HTERT RPE-1 (cell line): ENCODE measurements around the gene MED23.
"Not testable (repeated sequence)": the region's sequence is repeated elsewhere in the genome, so short reads cannot be mapped to it uniquely, and the experiment has no call there.

Source experiments
- in situ Hi-C: fragments of 300-500 bp; cut with MboI; formaldehyde crosslinking; loops from 4 replicates; pipeline ENCODE4 v1.14.3; 2020; ENCODE audit warnings: low sequenced_read_pairs

Gene MED23

DNA sequence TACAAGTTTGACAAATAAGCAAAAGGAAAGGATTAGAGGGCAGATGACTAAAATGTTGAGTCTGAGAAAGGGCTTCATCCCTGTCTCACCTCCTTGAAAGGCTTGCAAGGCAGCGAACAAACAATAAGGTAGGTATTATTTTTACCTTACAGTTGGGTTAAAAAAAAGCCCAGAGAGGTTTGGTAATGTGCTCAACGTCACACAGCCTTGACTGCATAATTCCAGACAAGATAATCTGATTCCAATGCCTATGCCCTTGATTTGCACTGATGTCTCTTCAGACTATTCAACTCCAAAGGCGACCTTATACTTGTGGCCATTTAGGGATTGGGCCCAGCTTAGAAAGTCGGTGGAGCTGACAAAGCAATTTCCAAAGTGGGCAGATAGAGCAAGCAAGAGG is 53.4 kb downstream of the MED23 start:
- in situ Hi-C loops = no loop called here

DNA sequence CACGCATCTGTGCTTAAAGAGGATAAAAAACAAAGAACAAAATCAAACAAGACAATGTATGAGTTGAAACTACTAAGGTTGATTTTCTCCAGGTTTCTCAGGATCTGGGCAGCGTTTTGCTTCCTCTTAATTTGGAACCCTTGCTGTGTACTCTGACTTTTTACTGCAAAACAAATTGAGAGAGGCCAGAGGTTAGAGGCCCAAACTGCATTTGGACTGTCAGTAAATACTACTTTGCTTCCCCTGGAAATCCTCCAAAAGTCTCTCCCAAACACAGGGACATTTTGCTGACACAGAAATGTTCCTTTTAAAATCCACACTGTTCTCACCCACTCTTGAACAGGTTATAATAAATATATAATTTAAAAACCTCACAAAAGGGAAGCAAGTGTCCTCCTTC is 53.9 kb downstream of the MED23 start:
- in situ Hi-C loops = no loop called here

DNA sequence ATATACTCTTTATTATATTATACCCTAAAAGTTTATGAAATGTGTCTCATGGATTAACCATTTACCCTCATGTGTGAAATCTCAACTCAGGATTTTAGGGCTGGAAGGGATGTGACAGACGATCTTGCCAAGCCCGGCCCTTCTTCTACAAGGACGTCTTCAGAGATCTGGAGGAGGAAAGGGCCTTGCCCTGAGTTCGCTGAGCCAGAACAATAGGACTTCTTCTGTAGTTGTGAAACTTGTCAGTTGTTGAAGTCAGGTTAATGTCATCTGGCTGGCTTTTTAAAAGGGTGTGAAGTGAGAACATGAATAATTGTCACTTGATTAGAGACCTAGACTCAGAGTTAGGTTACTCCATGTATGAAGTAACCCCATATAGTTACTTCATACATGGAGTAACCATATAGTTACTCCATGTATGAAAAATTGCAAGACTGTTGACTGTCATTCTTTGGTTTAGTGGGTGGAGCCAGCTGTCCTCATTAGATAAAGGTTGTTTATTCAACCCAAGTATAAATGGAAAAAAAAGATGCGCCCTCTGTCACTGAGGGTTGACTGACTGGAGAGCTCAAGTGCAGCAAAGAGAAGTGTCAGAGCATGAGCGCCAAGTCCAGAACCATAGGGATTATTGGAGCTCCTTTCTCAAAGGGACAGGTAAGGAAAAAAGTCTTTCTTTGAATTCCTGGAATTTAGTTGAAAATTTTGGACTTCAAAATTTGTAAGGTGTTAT is 55.2 kb downstream of the MED23 start, which contains the start of gene ARG1:
TSS of gene ARG1 (plus strand) at position 541 of the 730 bp plus-strand sequence. CDS start at position 598, 57 bp downstream.
- in situ Hi-C loops = no loop called here

DNA sequence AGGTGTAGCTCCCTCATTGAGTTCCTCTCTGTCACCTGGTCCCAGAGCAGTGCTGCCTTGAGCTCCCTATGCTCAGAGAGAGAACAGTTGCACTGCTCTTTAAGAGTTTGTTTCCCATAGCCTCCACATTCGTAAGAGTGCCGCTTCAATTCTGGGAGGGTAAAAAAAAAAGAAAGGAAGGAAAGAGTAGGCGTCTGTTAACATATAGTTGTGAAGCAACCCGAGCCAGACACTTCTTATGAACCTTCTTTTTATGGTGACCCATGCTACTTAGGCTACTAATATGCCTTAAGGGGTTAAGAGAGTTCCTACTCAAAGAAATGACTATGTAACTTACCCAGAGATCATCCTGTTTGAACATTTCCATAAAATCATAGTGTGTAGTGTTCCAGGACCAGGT is 59.3 kb downstream of the MED23 start:
- in situ Hi-C loops = no loop called here

DNA sequence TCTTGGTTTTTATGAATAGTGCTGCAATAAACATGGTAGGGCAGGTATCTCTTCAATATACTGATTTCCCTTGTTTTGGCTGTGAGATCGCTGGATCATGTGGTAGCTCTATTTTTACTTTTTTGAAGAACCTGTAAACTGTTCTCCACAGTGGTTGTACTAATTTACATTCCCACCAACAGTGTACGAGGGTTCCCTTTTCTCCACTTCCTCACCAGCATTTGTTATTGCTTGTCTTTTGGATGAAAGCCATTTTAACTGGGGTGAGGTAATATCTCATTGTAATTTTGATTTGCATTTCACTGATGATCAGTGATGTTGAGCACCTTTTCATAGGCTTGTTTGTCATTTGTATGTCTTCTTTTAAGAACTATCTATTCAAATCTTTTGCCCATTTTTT is 63.0 kb downstream of the MED23 start:
- in situ Hi-C loops = no loop called here

DNA sequence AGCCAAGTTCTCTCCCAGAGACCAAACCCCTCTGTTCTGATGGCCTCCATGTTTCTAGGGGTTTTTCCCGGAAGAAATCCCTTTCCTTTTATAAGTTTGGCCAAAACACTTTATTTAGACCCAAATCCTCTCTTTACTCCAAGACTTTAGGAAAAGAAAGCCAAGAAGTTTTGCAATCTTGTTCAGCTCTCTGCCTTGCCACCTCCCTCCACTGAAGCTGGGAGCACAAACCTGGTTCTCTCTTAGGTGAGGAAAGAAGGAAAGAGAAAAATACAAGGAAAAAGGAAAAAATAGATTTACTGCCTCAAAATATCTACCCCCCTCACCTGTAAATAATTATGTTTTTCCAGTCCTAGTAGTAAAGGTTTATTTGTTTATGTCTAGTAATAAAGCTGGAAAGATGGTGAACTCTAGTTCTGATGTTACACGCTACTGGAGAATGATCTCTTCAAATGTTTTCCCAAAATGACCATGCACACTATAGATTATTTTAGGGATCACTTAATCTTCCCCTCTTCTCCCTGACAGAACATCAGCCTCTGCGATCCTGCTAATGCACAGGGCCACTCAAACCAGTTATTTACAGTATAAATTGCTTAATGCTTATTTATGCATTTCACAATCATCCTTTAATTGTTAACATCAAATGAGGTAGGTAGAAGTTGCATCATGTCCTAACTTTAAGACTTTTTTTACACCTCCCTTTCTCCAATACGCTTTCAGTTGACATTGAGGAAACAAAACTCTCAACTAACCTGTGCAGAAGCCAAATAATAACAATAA is 65.9 kb downstream of the MED23 start:
- in situ Hi-C loops = no loop called here

DNA sequence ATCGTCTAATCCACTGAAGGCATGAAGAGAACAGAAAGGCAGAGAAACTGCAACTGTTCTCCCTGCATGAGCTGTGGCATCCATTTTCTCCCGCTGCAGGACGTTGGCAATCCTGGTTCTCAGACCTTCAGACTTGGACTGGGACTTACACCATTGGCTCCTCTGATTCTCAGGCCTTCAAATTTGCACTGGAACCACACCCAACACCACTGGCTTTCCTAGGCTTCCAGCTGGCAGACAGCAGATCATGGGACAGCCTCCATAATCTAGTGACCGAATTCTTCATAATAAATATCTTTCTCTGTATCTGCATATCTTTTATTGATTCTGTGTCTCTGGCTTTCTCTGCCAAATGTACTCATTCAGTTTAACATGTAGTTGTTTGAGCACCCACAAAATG is 69.1 kb downstream of the MED23 start:
- in situ Hi-C loops = no loop called here

DNA sequence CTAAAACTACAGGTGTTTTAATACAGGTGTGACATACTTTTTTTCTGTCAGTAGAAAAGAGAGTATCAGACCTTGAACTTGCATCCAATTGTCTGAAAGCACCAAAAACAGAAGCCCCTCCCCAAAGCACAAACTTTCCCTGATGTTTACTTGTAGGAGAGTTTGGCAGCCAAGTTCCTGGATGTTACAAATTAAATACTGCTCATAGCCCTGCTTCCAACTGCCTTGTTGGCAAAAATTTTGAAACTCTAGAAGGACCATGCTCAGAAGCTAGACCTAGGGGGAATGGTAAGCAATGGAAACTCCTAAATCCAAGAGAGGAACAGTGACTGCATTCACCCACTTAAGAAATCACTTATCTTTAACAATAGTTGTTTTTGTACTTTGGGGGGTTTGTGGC is 72.0 kb downstream of the MED23 start:
- in situ Hi-C loops = no loop called here

DNA sequence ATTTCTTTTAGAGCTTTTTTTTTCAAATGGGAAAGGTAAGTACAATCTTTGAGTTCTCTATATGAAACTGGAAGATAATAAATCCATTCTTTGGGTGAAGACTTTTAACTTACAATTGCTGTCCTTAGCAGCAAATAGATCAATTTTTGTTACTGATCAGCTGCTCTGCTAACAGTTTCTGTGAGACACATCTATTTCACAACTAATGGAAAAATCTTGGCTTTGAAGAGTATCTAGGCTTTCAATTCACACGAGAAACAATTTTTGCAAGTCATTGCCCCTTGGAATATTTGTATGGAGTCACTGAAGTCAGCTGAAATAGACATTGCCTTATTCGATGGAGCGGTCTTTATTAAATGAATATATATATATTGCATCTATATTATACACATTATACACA is 75.5 kb downstream of the MED23 start:
- in situ Hi-C loops = no loop called here

DNA sequence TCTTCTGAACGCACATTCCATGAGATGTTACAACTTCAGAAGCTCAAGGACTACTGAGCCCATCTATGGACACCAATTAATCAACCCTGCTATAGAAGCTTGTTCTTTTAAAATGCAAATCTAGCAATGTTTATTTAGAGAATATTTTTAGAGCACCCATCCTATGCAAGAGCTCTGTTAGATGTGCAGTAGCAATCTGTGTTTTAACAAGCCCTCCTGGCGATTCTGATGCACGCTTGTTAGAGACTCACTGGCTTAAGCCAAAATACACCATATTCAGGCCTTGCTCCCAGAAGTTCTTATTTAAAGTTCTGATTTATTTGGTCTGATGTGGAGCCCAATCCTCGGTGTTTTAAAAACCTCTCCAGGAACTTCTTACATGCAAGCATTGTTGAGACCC is 76.1 kb downstream of the MED23 start:
- in situ Hi-C loops = no loop called here

DNA sequence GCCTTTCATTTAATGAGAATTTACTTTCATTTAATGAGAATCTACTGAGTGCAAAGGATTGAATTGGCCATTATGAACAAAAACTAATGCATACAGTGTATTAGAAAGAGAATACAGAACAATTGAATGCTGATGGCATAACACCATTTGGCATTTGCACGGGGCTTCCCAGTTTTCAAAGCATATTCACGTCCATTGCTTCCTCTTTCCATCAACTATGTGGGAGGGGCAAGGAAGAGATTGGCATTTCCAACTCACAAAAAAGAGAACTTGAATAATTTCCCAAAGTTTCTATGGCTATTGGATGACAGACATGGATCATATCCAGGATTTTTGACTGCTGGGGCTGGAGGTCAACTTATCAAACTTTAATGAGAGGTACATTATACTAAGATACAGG is 78.2 kb downstream of the MED23 start:
- in situ Hi-C loops = no loop called here

DNA sequence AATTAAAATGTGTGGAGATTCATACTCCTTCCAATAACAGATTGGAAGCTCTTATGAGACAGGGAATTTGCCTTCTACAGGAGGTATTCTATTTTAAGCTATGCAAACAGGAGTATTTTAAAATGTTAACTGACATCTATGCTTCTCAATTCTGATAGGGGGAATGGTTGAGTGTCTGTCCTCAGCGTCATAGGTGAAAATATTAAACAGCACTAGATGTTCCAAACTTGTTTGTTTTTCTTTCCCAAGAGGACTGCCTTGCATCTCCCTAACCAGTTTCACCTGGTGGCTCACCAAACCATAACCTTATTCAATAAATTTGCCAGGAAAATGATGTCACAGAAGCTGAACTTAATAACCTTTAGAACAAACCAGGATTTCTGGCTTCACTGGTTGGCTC is 79.6 kb downstream of the MED23 start:
- in situ Hi-C loops = no loop called here

DNA sequence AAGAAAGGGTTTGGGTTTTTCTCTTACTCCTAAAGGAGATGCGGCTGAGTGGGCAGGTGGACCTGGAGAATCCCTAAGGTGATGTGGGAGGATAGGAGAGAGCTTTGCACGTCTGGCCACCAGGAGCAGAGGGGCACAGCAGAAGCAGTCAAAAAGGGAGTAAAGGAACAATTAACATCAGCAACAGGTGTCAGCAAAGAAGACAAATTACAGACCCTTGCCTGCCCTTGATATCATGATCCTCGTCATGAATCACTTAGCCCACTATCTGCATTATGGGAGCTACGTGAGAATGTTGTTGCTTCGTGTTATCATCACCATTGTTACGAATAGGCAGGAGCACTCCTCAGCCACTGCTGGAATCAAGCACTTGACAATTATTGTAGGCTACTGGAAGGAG is 80.6 kb downstream of the MED23 start:
- in situ Hi-C loops = no loop called here

DNA sequence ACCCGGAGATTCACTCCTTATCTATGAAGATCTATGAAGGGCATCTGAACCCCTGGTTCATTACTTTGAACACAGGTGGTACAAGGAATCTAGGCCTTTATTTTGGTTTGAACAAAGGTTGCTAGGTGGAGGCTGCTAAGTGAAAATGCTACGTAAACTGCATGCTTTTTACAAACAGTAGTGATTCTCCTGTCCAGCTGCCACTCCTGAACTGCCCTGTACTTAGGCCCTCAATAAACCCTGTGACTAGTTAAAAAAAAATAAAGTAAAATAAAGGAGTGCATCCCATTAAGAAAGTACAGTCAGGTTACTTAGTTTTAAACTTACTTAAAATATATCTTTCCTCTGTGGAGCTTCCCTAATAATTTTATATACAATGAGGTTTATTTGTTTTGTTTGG is 82.7 kb downstream of the MED23 start:
- in situ Hi-C loops = no loop called here

DNA sequence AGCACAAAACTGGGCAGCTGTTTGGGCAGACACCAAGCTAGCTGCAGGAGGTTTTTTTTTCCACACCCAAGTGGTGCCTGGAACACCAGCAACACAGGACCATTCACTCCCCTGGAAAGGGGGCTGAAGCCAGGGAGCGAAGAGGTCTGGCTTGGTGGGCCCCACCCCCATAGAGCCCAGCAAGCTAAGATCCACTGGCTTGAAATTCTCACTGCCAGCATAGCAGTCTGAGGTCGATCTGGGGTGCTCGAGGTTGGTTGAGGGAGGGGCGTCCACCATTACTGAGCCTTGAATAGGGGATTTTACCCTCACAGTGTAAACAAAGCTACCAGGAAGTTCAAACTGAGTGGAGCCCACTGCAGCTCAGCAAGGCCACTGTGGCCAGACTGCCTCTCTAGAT is 89.4 kb downstream of the MED23 start:
- in situ Hi-C loops = not testable (repeated sequence)

DNA sequence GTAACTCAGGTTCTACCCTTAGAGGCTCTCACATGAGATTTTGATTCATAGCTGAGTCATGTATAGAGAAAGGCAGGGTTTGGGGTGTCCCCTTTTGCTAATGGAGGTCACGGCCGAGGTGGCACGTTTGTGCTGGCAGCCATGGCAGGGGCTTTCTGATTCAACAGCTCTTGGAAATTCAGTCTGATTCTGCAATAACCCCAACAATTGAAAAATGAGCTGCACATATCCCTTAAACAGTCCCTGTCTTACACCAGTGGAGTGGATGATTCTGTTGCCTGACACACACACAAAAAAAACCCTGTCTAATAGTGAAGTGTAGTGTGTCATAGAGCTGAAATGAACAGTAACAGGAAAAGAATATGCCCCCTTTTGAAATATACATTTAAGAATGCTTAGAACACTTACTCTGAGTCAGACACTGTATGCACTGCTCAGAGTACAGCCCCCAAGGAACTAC is 95.4 kb downstream of the MED23 start:
- in situ Hi-C loops = no loop called here

DNA sequence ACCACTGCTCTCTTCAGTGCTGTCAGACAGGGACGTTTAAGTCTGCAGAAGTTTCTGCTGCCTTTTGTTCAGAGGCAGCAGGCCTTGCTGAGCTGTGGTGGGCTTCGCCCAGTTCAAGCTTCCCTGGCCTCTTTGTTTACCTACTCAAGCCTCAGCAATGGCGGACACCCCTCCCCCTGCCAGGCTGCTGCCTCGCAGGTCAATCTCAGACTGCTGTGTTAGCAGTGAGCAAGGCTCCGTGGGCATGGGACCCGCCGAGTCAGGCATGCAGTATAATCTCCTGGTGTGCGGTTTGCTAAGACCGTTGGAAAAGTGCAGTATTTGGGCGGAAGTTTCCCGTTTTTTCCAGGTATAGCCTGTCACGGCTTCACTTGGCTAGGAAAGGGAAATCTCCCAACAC is 96.4 kb downstream of the MED23 start:
- in situ Hi-C loops = not testable (repeated sequence)

DNA sequence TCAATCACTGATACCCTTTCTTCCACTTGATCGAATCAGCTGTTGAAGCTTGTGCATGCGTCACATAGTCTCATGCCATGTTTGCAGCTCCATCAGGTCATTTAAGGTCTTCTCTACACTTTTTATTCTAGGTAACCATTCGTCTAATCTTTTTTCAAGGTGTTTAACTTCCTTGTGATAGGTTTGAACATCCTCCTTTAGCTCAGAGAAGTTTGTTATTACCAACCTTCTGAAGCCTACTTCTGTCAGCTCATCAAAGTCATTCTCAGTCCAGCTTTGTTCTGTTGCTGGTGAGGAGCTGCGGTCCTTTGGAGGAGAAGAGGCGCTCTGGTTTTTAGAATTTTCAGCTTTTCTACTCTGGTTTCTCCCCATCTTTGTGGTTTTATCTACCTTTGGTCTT is 97.1 kb downstream of the MED23 start:
- in situ Hi-C loops = not testable (repeated sequence)

DNA sequence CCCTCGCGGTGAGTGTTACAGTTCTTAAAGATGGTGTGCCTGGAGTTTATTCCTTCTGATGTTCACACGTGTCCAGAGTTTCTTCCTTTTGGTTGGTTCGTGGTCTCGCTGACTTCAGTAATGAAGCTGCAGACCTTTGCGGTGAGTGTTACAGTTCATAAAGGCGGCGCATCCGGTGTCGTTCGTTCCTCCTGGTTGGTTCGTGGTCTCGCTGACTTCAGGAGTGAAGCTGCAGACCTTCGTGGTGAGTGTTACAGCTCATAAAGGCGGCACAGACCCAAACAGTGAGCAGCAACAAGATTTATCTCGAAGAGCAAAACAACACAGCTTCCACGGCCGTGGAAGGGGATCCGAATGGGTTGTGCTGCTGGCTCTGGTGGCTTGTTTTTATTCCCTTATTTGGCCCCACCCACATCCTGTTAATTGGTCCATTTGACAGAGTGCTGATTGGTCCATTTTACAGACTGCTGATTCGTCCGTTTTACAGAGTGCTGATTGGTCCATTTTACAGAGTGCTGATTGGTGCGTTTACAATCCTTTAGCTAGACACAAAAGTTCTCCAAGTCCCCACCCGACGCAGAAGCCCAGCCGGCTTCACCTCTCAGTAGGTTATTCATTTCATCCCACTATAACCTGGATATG is 103.2 kb downstream of the MED23 start:
- in situ Hi-C loops = no loop called here

DNA sequence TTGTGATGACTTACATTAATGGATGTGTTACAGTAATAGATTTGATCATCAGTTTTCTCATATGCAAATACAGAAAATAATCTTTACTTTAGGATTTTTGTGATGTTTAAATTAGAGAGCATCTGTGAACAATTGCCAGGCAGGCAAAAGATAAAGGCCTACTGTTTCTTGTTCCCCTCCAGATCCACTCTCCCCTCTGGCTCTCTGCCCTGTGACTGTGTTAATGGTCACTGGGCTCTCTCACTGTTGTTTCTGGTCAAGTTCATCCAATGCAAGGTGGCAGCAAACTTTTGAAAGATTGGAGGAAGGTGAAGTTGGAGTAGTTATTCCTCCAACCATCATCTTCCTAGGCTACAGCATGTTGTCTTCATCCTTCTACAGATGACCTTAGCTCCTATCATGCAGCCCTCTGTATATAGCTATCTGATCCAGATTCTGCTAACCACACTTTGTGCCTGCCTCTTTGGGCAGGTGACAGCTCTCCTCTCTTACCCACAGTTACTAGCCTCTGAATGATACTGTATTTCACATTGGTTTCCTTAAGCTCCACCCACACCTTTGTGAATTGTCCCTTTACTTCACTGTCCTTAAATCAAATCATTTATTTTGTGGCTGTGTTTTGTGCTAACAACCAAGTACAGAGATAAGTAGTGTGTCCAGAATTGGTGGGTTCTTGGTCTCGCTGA is 103.9 kb downstream of the MED23 start:
- in situ Hi-C loops = no loop called here
